SK-MEL-5 (cell line): ENCODE data around the gene SHANK1. TPM values are rescaled to one million over a fixed set of nuclear protein-coding genes. Genes with fewer than 3 reads are reported as not detected.

ENCODE experiments used
- DNase-seq: peaks from one replicate; pipeline ENCODE4 v3.0.0-alpha.2; 2016; ENCODE audit warnings: low read depth, low spot score
- in situ Hi-C: cut with HindIII; loops from 2 replicates; pipeline ENCODE4 v1.10.0; 2016; ENCODE audit warnings: low sequenced_read_pairs, high pct_unique_total_duplicates, low pct_unique_long_range_greater_than_20kb
- total RNA-seq: library from RNA; depleted of rRNA; stranded (reverse); fragments of >200 nt; shearing (Covaris generic); gene quantifications from 2 replicates; pipeline ENCODE4 v1.2.3, GENCODE V29; 2014

Gene SHANK1
- total RNA-seq, 1 experiment from 2014 or later, result 0.48 TPM

GRCh38 chr19:50718255-50719118 lies 1.1 kb downstream of the SHANK1 start:
- DNase-seq, result no peak
- in situ Hi-C loops, result no loop called here

- in situ Hi-C loops, result no loop called here
- DNase-seq, result no peak
These were observed 1.7 kb downstream of the SHANK1 start for GRCh38 chr19:50717891-50718254.

GRCh38 chr19:50717026-50717723 lies 2.4 kb downstream of the SHANK1 start:
- in situ Hi-C loops, result no loop called here
- DNase-seq, result no peak

GRCh38 chr19:50716178-50717025 lies 3.2 kb downstream of the SHANK1 start:
- DNase-seq, result no peak
- in situ Hi-C loops, result no loop called here

DNA sequence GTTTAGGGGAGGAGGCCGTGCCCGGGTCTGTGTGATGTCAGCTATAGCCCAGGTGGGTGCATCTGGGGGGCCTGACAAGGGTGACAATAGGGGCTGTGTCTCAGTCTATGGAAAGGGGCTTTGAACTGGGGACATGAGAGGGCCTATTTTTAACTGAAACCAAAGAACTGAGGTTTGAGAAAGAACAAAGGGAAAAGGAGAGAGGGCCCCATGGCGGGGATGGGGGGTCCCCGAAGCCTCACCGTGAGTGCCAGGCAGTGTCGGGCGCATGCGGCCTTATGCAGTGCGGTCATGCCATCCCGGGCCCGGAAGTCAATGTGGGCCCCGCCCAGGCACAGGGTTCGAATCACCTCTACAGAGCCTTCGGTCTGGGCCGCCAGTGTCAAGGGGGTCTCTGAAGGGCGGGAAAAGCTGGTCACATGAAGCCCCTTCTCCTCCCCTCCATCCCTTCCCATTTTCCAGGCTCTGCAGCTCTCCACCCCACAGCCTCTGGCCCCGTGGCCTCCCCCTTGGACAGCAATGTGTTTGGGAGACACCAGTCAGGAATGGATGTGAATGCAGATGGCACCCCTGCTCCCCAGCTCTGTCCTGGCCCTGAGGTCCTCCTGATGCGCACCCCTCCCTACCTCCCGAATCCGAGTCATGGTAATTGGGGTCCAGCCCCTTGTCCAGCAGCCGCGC lies 5.9 kb downstream of the SHANK1 start:
- no peak for DNase-seq
- in situ Hi-C loops, result no loop called here

- DNase-seq, result no peak
- in situ Hi-C loops, result no loop called here
These were observed 6.8 kb downstream of the SHANK1 start for GRCh38 chr19:50712833-50713232.

GRCh38 chr19:50711805-50712204 lies 7.8 kb downstream of the SHANK1 start:
- in situ Hi-C loops, result no loop called here
- no peak for DNase-seq

DNA sequence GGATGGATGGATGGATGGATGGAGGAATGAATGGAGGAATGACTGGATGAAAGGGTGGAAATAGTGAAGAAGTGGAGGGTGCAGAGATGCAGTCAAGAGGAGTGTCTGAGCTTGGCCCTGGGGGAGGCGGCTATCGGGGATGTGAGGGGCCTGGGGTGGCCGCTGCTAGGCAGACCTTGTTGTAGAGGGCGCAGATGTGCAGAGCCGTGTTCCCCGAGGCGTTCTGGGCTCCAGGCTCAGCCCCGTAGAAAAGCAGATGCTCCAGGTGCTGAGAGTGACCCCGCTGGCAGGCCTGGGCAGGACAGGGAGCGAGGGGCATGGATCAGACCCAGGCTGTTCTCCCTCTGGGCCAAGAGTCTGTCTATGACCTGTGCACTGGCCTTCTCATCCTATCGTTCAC lies 8.4 kb downstream of the SHANK1 start:
- in situ Hi-C loops, result no loop called here

GRCh38 chr19:50710612-50711011 lies 9.0 kb downstream of the SHANK1 start:
- in situ Hi-C loops, result no loop called here
- DNase-seq, result no peak

More for the DNA sequence above, 8.4 kb downstream of the SHANK1 start:
- no peak for DNase-seq

DNA sequence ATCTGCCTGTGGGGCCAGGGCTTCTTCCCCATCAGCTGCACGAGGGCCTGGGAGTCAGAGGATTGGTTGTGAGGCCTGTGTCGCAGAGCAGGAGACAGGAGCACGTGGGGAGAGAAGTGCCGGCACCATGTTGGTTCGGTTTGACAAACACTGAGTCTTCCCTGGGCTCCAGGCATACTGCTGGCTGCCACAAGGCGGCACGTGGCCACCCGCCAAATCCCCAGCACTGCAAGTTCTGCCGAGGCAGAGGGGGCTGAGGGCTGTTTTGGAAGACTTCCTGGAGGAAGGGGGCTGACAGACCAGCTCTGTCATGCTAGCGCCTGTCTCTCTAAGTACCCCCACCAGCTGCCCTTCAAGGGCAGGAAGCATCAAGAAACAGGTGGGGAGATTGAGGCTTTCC lies 9.5 kb downstream of the SHANK1 start:
- DNase-seq, result peak; percentile 16
- in situ Hi-C loops, result no loop called here

- DNase-seq, result no peak
- in situ Hi-C loops, result no loop called here
These were observed 11.3 kb downstream of the SHANK1 start for GRCh38 chr19:50708179-50708879.

DNA sequence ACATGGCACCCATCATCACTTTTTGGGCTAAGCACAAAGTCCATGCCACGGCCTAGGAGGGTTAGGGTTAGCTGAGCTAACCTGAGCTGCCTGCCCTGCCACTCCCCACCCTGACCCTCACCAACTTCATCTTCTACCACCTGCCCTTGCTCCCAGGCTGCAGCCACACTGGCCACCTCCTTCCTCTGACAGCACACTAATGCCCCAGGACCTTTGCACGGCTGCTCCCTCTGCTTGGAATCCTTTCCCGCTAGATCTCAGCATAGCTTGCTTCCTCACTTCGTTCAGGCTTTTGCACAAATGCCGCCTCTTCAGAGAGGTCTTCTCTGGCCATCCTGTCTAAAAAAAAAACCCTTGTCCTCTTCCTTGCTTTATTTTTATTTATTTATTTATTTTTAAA lies 13.2 kb downstream of the SHANK1 start:
- no peak for DNase-seq
- in situ Hi-C loops, result no loop called here

DNA sequence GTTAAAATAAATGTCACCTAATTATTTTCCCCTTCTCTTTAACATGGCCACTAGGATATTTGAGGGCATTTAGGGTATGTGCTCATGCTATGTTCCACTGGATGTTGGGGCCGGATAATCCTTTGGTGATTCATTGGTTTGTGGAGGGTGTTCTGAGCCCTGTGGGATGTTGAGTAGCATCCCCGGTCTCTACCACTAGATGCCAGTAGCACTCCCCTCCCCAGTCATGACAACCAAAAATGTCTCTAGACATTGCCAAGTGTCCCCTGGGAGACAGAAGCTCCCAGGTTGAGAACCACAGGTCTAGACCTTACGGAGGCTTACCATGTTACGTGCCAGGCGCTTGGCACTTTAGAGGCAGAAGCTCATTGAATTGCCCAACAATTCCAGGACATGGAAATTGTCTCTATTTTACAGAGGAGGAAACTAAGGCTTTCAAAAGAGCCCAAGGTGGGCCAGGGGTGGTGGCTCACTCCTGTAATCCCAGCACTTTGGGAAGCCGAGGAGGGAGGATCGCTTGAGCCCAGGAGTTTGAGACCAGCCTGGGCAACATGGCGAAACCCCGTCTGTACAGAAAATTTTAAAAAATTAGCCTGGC lies 14.1 kb downstream of the SHANK1 start:
- DNase-seq, result peak; percentile 79
- in situ Hi-C loops, result no loop called here

- DNase-seq, result peak; percentile 29
- in situ Hi-C loops, result no loop called here
These were observed 15.4 kb downstream of the SHANK1 start for GRCh38 chr19:50703915-50704796.

DNA sequence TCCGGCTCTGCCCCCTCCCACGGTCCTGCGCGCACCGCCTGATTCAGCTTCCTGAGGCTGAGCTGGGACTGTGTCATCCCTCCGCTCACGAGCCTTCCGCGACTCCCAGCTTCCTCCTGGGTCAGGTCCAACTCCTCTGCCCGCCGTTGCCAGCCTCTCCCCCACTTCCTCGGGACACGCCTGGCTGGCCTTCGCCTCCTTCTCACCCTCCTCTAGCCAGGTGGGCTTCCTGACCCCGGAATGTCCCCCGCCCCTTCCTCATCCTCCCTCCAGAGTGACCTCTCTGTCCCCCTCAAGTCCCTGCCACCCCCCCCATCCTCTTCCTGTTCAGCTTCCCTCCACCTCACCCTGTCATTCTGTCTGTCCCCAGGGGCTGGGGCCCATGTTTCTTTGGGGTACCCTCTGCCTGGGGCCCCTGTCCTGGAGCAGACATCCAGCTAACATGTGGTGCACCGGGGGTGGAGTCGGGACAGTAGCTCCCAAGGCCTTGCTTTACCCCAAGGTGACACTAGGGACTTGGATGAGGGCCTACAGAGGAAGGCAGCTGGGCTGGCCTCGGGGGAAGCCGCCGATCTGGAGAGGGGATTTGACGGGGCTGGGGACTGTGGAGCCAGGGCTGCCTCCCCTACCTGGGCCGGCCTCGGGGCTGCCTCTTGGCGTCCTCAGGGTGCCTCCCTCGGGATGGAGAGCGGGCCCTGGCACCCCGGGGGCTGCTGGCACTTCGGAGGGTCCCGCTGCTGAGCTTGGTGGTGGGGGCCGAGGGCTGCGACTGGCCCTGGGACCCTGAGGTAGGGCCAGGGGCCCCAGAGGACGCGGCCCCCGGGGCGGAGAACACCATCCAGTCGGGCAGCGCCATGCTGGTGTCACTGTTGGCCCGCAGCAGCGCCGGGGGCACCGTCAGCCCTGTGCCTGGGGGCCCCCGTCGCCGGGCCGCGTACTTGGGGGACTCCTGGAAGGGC lies 16.5 kb downstream of the SHANK1 start:
- in situ Hi-C loops, result no loop called here

More for the DNA sequence above, 16.5 kb downstream of the SHANK1 start:
- DNase-seq, result no peak
